ENCODE results near the gene RPL29.

DNA sequence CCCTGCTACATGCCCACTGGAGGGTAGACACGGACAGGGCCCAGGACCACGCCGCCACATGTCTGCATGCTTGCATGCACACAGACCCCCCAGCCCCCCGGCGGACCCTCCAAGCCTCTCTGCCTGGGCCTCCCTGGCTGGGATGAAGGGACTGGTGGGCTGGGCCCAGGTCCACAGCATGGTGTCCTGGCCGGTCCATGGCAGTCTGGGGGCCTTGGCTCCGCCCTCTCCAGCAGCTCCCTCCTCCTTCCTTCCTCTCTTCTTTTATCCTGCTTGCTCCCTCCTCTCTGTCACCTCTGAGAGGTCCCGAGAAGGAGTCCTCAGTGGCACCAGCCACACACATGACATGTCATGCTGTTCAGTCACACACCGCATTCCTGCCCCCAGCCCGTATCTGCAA lies 36.2 kb upstream of the RPL29 start:
- TF ChIP-seq, protein P1, sequence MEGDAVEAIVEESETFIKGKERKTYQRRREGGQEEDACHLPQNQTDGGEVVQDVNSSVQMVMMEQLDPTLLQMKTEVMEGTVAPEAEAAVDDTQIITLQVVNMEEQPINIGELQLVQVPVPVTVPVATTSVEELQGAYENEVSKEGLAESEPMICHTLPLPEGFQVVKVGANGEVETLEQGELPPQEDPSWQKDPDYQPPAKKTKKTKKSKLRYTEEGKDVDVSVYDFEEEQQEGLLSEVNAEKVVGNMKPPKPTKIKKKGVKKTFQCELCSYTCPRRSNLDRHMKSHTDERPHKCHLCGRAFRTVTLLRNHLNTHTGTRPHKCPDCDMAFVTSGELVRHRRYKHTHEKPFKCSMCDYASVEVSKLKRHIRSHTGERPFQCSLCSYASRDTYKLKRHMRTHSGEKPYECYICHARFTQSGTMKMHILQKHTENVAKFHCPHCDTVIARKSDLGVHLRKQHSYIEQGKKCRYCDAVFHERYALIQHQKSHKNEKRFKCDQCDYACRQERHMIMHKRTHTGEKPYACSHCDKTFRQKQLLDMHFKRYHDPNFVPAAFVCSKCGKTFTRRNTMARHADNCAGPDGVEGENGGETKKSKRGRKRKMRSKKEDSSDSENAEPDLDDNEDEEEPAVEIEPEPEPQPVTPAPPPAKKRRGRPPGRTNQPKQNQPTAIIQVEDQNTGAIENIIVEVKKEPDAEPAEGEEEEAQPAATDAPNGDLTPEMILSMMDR (conservative IDR thresholded peaks at IDR 0.05 in 1 of 2, IDR thresholded peaks at IDR 0.05 in 1 of 2; ENCODE audit: extremely low read depth in 1 of 2, insufficient read depth in 1 of 2, low read depth in 1 of 2, low read length in 2 of 2) = no peak
- TF ChIP-seq EZH2 (IDR thresholded peaks at IDR 0.05; ENCODE audit: borderline replicate concordance, low read length) = no peak
